B cell (primary cell): Measurements from ENCODE around the gene UBE2R2. TPM values are rescaled to one million over a fixed set of nuclear protein-coding genes. Genes with fewer than 3 reads are reported as not detected.
"Not testable (repeated sequence)": the region's sequence is repeated elsewhere in the genome, so short reads cannot be mapped to it uniquely, and the experiment has no call there.

Experiments used
- ATAC-seq: fragments of 200-7000 bp; cut with Tn5 transposase; one replicate; pipeline ENCODE4 v1.10.0; 2021; ENCODE audit warnings: low read depth, mild to moderate bottlenecking, moderate number of reproducible peaks, moderate library complexity
- CTCF ChIA-PET: fragments of 350-600 bp; sonication (Branson Sonifier 250); formaldehyde crosslinking; loops from one replicate; lab custom pipeline; 2021; ENCODE audit warnings: antibody characterized with exemption, inconsistent platforms; lab: Charles Lee
- POLR2A ChIA-PET: fragments of 350-600 bp; sonication (Branson Sonifier 250); formaldehyde crosslinking; loops from one replicate; lab custom pipeline; 2021; ENCODE audit warnings: antibody characterized with exemption; lab: Charles Lee
- DNase-seq: peaks from one replicate; pipeline ENCODE4 v3.0.0; 2013
- H2AFZ ChIP-seq: 2 replicates; pipeline ENCODE4 v1.6.1; 2012; ENCODE audit warnings: mild to moderate bottlenecking, low read depth, low read length; ENCODE audit not compliant: insufficient read depth, poor library complexity, severe bottlenecking
- H3K27ac ChIP-seq, 2 donors: 1 replicate in 1 of 2; 2 replicates in 1 of 2; pipeline ENCODE4 v1.5.1; 2012 to 2013; ENCODE audit warnings: low read length in 2 of 2, mild to moderate bottlenecking in 2 of 2, moderate library complexity in 1 of 2
- H3K27me3 ChIP-seq, 4 experiments: fragments of 200-600 bp in 1 of 4; sonication (generic) in 1 of 4; replicated peaks in 1 of 4; 1 replicate in 2 of 4; 2 replicates in 2 of 4; pipeline versions ENCODE4 v1.6.1 to v1.7.0; 2013 to 2016; ENCODE audit warnings: low read length in 3 of 4, mild to moderate bottlenecking in 2 of 4, mixed read lengths in 1 of 4, moderate library complexity in 1 of 4; ENCODE audit not compliant: insufficient read depth in 4 of 4, control insufficient read depth in 3 of 4; ENCODE audit errors: control extremely low read depth in 1 of 4
- H3K36me3 ChIP-seq, 2 experiments: replicated peaks in 1 of 2; 1 replicate in 1 of 2; 2 replicates in 1 of 2; pipeline versions ENCODE4 v1.6.1 to v1.7.1; 2013; ENCODE audit warnings: low read length in 1 of 2; ENCODE audit not compliant: insufficient read depth in 2 of 2, control insufficient read depth in 1 of 2; ENCODE audit errors: control extremely low read depth in 1 of 2, extremely low read depth in 1 of 2
- H3K4me1 ChIP-seq, 2 donors: fragments of 200-600 bp in 1 of 2; sonication (generic) in 1 of 2; 1 replicate in 1 of 2; 2 replicates in 1 of 2; pipeline versions ENCODE4 v1.5.1 to v1.6.1; 2013 to 2017; ENCODE audit warnings: low read length in 2 of 2; ENCODE audit not compliant: control insufficient read depth in 2 of 2, insufficient read depth in 2 of 2
- H3K4me2 ChIP-seq: replicated peaks from 2 replicates; pipeline ENCODE3; 2012; ENCODE audit warnings: mild to moderate bottlenecking, low read depth, low read length; ENCODE audit not compliant: poor library complexity, severe bottlenecking
- H3K4me3 ChIP-seq, 5 experiments: fragments of 200-600 bp in 1 of 5; sonication (generic) in 1 of 5; 1 replicate in 3 of 5; 2 replicates in 2 of 5; pipeline versions ENCODE4 v1.5.1 to v1.7.0; 2011 to 2016; ENCODE audit warnings: low read length in 4 of 5, mild to moderate bottlenecking in 4 of 5, low read depth in 2 of 5, control low read depth in 1 of 5, moderate library complexity in 1 of 5; ENCODE audit not compliant: insufficient read depth in 1 of 5; ENCODE audit errors: control extremely low read depth in 1 of 5, extremely low read depth in 1 of 5
- H3K79me2 ChIP-seq: fragments of 200-600 bp; sonication (generic); one replicate; pipeline ENCODE4 v1.6.0; 2016; ENCODE audit warnings: low read length; ENCODE audit not compliant: control insufficient read depth, insufficient read depth
- H3K9ac ChIP-seq: fragments of 200-600 bp; sonication (generic); 2 replicates; pipeline ENCODE4 v1.6.1; 2017; ENCODE audit warnings: mild to moderate bottlenecking, low read length, moderate library complexity
- H3K9me3 ChIP-seq, 3 donors: one replicate each; pipeline versions ENCODE4 v1.6.1 to v1.7.1; 2013; ENCODE audit warnings: low read length in 2 of 3; ENCODE audit not compliant: control insufficient read depth in 2 of 3, insufficient read depth in 1 of 3; ENCODE audit errors: control extremely low read depth in 1 of 3
- H4K20me1 ChIP-seq: 2 replicates; pipeline ENCODE4 v1.6.0; 2012; ENCODE audit warnings: mild to moderate bottlenecking, low read length; ENCODE audit not compliant: insufficient read depth, control insufficient read depth, poor library complexity, severe bottlenecking
- H3K27ac Mint-ChIP-seq: one replicate; pipeline ENCODE4 v1.8.0; 2021; ENCODE audit warnings: mixed read lengths
- H3K27me3 Mint-ChIP-seq: one replicate; pipeline ENCODE4 v1.8.0; 2021; ENCODE audit warnings: mixed read lengths
- H3K4me1 Mint-ChIP-seq: one replicate; pipeline ENCODE4 v1.8.0; 2021; ENCODE audit warnings: mixed read lengths
- H3K4me3 Mint-ChIP-seq: one replicate; pipeline ENCODE4 v1.8.0; 2021; ENCODE audit warnings: mixed read lengths
- H3K9me3 Mint-ChIP-seq: one replicate; pipeline ENCODE4 v1.8.0; 2022; ENCODE audit warnings: mixed read lengths; ENCODE audit not compliant: insufficient read depth
- WGBS: methylation state at CpG from one replicate; pipeline ENCODE4 v1.1.5; 2013; ENCODE audit warnings: missing lambda C conversion rate; ENCODE audit not compliant: insufficient coverage; 5-methylcytosine and 5-hydroxymethylcytosine counted together
- intact Hi-C: fragments of 100-400 bp; cut with micrococcal nuclease; formaldehyde crosslinking; loops from one replicate; pipeline ENCODE4 v1.10.0; 2022
- polyA plus RNA-seq: library from polyadenylated mRNA; depleted of rRNA; stranded (reverse); fragments of >200 nt; gene quantifications from 2 replicates; pipeline ENCODE4 v1.2.3, GENCODE V29; 2012
- total RNA-seq, 2 donors: library from RNA; stranded (reverse); fragments of 120-200 nt in 1 of 2; gene quantifications; 1 replicate in 1 of 2; 2 replicates in 1 of 2; pipeline versions ENCODE4 v1.2.3 to v1.2.4, GENCODE V29; 2013 to 2022

The UBE2R2 gene
- total and polyA plus RNA-seq, 2 donors (not counting 1 experiment from before 2014, with no cell fraction given) = 18.9 to 48.8 TPM

DNA sequence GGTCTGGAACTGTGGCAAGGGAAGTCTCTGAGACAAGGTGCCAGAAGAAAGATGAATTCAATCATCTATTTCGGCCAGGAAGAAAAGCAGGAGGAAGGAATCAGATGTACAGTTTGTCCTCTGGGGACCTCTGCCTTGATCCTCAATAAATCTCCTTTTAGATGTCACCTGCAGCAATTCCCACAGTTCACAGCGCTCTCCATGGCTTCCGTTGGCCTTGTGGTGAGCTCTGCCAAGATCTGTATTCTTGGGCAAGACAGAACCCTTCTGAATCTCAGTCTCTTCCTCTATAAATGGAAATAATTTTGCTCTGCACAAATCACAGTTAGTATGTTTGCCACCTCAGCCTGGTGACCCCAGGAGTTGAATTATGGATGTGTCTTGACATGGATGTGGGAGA is 12.8 kb upstream of the UBE2R2 start:
- H3K4me1 Mint-ChIP-seq, H3K9me3 Mint-ChIP-seq, H3K4me1 ChIP-seq, CTCF ChIA-PET, H3K9me3 ChIP-seq, H3K36me3 ChIP-seq, H3K9ac ChIP-seq, H3K27me3 Mint-ChIP-seq, POLR2A ChIA-PET, ATAC-seq, H2AFZ ChIP-seq, H4K20me1 ChIP-seq, H3K4me3 Mint-ChIP-seq, intact Hi-C loops, H3K27ac ChIP-seq, DNase-seq, H3K27ac Mint-ChIP-seq, H3K79me2 ChIP-seq, H3K4me3 ChIP-seq, H3K27me3 ChIP-seq, H3K4me2 ChIP-seq: not testable (repeated sequence)
- 63% methylated on average over 1 of the region's 3 CpGs for WGBS

DNA sequence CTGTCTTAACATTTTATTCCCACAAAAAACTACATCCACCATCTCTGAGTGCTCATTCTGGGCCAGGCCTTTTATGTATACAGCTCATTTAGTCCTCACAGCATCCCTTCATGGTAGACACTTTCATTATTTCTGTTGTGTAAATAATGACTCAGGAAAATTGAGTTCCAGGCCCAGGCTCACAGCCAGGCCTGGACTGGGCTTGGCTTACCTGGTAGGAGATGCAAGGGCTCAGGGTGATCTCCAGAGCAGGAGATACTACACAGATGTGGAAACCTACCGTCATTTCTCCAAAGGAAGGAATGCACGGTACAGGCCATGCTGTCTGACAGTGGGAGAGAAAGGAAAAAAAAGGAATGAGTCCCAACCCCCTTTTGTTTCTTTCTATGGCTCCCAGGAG is 9.8 kb upstream of the UBE2R2 start:
- H3K27ac ChIP-seq, H3K9me3 Mint-ChIP-seq, DNase-seq, H3K27ac Mint-ChIP-seq, ATAC-seq, H3K4me1 ChIP-seq, H3K4me2 ChIP-seq, H2AFZ ChIP-seq, H3K4me3 ChIP-seq, H3K9me3 ChIP-seq, H3K27me3 ChIP-seq, H3K79me2 ChIP-seq, H3K27me3 Mint-ChIP-seq, H3K36me3 ChIP-seq, H3K9ac ChIP-seq, H3K4me3 Mint-ChIP-seq, H3K4me1 Mint-ChIP-seq, POLR2A ChIA-PET, intact Hi-C loops, H4K20me1 ChIP-seq: not testable (repeated sequence)
- CTCF ChIA-PET = interaction anchor here (0.6 to 0.8 kb wide), 2 partner anchors 52 to 85 kb away, joined by 3 read pairs; no protein-coding TSS in a partner anchor
- 93% methylated on average over 2 of the region's 2 CpGs for WGBS

DNA sequence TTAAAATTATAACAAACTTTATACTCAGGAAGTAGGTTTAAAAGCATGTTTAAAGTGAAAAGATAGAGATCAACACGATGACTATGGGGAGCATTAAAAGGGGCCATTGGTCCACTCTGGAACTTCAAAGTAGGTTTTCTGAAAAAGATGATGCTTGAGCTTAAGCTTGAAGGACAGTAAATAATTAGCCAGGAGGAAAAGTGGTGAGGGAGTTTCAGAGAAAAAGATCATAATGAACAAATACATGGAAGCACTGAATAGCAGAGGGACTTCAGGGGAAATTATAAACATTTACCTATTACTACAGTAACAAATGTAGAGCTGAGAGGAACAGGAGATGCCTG is 8.0 kb upstream of the UBE2R2 start:
- H3K27ac Mint-ChIP-seq, POLR2A ChIA-PET, H3K27me3 ChIP-seq, H3K9ac ChIP-seq, H3K4me2 ChIP-seq, H3K36me3 ChIP-seq, H3K9me3 Mint-ChIP-seq, DNase-seq, H2AFZ ChIP-seq, H4K20me1 ChIP-seq, ATAC-seq, intact Hi-C loops, H3K9me3 ChIP-seq, H3K4me1 ChIP-seq, H3K4me3 Mint-ChIP-seq, H3K79me2 ChIP-seq, H3K4me3 ChIP-seq, H3K27ac ChIP-seq, H3K27me3 Mint-ChIP-seq: not testable (repeated sequence)
- whole genome bisulfite sequencing = 100% methylated on average over 1 of the region's 1 CpG
- CTCF ChIA-PET = interaction anchor here (2.2 kb wide), 1 partner anchor 43 kb away, joined by 7 read pairs; no protein-coding TSS in a partner anchor
- H3K4me1 Mint-ChIP-seq = peaks cover 11% of the 10 kb centered on the region
